HG02571 (cell line): Measurements from ENCODE around the gene DUSP28.

Experiments
- ATAC-seq: cut with Tn5 transposase; IDR thresholded peaks from one replicate; pipeline ENCODE4 v1.9.1; 2021; ENCODE audit warnings: mild to moderate bottlenecking, moderate library complexity; ENCODE audit not compliant: unreplicated experiment

Gene DUSP28

DNA sequence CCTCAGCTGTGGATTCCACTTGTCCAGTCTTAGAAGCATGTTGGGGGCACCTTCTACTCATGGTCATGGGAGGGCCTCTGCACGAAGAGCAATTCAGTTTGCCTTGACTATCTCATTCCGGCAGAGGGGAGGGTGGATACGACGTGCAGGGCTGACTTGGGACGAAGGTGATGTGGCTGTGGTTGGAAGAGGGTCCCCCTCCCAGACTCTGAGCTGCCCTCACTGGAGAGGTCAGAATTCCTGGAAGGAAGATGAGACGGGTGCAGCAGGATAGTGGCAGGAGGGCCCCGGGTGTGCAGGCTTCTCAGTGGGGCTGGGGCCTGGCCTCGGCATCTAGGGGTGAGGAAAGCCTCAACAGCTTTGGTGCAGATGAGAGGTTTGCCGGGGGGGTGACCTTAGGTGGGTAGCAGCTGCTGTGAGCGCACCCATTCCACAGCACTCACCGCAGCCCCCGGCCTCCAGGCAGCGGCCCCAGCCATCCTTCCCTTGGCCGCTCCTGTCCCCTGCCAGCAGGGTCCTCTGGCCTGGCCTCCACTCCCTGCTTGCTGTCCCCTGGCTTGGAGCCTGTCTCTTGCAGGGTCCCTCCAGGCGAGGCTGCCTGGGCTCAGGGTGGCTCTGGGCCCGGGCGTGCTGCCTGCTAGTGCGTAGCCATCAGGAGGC is 11.3 kb downstream of the DUSP28 start:
- no peak for ATAC-seq

DNA sequence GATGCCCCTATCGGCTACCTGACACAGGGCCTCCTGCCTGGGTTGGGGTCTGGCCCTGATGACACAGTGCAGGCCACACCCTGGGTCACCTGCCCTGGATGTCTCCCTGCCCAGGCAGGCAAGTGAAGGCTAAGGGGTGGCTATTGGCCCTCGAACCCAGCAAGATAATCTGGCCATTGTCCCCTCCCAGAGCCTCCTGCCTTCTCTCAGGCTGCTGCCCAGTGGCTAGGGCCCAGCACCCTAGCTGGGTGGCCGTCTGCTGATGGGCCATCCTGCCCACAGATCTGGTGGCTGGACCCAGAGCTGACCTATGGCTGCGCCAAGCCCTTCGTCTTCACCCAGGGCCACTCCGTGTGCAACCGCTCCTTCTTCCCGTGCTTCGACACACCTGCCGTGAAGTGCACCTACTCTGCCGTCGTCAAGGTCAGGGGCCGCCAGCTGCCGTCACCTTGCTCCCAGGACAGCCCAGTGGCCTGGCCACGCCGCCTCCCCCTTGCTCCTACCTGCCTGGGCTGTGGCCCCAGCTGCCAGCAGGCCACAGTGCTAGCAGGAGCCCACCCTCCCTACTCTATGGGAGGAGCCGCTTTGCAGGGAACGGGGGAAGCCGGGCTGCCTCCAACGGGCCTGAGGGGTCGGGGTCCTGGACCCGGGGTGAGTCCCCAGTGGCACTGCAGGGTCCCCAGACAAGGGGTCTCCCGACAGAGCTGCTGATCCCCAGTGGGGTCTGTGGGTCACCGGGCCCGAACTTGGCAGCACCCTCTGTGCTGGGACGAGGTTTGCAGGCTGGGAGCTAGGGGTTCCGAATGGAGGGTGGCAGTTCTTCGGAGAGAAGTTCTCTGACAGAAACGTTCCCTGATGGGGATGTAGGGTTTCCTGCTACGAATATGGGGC is 12.2 kb downstream of the DUSP28 start:
- no peak for ATAC-seq

DNA sequence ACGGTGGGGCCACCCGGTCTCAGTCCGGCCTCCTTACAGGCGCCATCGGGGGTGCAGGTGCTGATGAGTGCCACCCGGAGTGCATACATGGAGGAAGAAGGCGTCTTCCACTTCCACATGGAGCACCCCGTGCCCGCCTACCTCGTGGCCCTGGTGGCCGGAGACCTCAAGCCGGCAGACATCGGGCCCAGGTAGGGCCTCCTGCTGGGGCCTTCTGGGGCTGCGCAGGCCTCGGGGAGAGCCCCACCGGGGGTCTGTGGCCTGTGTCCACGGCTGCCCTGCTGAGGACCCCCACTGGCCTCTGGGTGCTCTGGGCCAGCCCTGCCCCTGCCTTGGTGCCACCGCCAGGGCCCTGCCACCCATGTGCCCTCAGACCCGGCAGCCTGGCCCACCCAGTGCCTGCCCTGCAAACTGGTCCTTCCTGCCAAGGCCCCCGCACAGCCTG is 12.9 kb downstream of the DUSP28 start:
- no peak for ATAC-seq

DNA sequence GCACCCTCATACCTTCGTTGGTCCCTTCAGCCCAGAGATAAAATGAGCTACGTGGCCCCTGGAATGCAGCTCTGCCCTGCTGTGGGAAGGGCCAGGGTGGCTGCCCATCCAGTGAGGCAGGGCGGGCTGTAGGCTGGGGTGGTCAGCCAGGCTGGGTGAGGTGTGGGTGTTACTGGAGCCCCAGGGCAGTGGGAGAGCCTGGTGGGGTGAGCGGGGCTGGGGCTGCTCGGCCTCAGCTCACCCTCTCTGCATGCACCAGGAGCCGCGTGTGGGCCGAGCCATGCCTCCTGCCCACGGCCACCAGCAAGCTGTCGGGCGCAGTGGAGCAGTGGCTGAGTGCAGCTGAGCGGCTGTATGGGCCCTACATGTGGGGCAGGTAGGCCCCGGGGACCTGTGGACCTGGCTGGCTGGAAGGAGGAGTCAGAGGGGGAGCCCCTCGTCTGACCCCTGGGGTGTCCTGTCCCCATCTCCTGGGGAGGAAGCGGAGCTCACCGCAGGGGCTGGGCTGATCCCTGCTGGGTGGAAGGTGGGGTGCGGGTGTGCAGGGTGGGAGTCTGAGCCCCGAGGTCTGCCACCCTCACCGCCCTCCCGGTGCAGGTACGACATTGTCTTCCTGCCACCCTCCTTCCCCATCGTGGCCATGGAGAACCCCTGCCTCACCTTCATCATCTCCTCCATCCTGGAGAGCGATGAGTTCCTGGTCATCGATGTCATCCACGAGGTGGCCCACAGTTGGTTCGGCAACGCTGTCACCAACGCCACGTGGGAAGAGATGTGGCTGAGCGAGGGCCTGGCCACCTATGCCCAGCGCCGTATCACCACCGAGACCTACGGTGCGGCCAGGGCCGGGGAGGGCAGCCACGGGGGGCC is 13.6 kb downstream of the DUSP28 start:
- ATAC-seq = no peak

DNA sequence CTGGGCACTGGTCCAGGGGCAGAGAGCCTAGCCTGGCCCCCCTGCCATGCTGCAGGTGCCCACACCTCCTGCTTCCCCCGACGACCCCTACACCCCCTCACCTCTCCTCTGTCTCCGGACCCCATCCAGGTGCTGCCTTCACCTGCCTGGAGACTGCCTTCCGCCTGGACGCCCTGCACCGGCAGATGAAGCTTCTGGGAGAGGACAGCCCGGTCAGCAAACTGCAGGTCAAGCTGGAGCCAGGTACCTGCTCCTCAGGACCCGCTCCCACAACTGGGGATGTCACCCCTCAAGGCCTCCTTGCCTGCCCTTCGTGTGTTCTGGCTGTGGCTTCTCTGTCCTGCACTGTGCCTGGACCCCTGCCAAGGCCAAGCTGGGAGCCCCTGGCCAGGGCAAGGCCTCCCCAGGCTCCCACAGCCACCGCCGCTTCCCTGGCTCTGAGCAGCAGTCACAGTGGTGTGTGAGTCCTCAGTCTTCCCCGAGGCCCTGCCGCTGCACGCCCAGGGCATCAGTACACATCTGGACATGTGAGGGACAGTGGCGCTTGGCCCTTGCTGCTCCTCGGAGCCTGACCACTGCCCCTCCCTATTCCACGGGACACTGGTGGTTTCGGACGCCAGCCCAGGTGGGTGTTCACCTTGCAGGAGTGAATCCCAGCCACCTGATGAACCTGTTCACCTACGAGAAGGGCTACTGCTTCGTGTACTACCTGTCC is 14.4 kb downstream of the DUSP28 start:
- no peak for ATAC-seq

DNA sequence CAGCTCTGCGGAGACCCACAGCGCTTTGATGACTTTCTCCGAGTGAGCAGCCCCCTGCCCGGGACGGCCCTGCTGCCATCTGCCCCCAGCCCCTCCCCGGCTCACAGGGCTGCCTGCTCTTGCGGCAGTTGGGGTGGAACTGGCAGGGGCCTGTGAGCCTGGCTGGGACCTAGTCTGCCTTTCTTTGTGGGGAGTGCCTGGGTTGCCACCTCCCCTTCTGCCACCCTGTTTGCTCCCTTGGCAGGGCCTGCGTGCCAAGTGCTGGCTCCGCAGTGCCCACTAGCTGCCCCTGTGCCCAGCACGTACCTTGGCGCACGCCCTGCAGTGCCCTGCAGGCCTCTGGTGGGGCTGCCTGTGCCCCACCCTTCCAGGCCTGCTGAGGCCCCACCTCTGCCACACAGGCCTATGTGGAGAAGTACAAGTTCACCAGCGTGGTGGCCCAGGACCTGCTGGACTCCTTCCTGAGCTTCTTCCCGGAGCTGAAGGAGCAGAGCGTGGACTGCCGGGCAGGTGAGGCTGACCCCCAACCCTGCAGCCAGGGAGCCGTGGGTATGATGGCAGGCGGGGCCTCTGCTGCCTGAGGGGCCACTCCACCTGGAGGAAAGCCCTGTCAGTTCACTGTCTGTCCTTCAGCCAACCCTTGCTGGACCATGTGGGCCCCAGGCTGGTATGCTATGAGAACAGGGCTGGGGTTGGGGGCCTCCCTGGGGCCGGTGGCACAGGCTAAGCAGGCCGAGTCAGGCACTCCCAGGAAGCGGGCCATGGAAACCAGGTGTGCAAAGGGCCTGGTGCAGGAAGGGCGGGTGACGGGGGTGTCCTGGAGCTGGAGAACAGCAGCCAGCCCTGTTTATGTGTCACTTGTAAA is 15.2 kb downstream of the DUSP28 start:
- ATAC-seq = no peak

DNA sequence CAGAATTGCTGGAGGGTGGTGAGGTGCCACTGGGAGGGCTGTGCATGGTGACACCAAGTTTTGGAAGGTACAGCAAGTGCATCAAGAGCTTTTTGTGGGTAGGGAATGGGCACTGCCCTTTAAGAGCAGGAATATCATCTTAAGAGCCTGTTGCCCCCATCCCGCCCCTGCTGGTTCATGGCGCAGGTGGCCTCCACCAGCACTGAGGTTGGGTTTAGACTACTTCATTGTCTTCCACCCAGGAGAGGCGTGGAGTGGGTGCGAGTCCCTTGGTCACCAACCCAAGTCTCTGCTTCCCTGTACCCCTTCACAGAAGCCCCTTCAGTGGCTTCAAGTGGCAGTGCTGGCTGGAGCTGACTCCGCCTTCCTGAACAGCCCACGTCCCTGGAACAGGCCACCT is 15.9 kb downstream of the DUSP28 start:
- ATAC-seq = no peak

DNA sequence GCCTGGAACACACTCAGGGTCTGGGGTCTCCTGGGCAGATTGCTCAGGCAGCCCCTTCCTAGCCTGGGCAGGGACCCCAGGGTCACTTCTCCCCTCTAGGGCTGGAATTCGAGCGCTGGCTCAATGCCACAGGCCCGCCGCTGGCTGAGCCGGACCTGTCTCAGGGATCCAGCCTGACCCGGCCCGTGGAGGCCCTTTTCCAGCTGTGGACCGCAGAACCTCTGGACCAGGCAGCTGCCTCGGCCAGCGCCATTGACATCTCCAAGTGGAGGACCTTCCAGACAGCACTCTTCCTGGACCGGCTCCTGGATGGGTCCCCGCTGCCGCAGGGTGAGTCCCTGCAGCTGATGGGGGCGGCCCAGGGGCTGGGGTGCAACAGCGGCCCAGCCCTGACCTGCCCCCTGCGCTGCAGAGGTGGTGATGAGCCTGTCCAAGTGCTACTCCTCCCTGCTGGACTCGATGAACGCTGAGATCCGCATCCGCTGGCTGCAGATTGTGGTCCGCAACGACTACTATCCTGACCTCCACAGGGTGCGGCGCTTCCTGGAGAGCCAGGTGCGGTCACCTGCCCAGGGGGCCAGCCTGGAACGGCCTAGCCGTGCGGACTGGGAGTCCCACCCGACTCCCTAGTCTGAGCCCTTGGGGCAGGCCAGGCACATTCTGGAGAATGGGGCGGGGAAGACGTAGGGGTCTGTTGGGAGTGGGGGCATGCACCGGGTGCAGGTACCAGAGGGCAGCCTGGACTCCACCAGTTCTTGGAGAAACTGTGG is 16.5 kb downstream of the DUSP28 start:
- ATAC-seq = no peak

DNA sequence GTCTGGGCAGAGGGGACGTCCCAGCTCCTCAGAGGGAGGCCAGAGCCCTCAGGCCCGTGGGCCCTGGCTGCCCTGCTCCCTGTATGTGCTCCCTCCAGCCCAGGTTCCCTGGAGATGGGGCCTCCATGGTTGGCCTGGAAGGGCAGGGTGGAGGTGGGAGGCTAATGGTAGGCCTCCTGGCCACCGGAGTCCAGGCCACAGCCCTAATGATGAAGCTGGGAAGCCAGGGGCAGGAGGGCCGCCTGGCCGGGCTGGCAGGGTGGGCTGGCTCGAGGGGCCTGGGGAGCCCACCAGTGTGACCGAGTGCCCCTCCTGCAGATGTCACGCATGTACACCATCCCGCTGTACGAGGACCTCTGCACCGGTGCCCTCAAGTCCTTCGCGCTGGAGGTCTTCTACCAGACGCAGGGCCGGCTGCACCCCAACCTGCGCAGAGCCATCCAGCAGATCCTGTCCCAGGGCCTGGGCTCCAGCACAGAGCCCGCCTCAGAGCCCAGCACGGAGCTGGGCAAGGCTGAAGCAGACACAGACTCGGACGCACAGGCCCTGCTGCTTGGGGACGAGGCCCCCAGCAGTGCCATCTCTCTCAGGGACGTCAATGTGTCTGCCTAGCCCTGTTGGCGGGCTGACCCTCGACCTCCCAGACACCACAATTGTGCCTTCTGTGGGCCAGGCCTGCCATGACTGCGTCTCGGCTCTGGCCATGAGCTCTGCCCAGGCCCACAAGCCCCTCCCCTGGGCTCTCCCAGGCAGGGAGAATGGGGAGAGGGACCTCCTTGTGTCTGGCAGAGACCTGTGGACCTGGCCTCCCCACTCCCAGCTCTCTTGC is 17.3 kb downstream of the DUSP28 start:
- no peak for ATAC-seq

DNA sequence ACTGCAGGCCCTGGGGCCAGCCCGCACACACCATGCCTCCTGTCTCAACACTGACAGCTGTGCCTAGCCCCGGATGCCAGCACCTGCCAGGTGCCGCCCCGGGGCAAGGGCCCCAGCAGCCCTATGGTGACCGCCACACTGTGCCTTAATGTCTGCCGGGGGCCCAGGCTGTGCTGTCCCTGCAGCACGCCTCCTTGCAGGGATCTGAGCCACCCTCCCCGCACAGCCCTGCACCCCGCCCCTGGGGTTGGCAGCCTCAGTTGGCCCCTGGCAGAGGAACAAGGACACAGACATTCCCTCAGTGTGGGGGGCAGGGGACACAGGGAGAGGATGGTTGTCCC is 17.9 kb downstream of the DUSP28 start:
- no peak for ATAC-seq

DNA sequence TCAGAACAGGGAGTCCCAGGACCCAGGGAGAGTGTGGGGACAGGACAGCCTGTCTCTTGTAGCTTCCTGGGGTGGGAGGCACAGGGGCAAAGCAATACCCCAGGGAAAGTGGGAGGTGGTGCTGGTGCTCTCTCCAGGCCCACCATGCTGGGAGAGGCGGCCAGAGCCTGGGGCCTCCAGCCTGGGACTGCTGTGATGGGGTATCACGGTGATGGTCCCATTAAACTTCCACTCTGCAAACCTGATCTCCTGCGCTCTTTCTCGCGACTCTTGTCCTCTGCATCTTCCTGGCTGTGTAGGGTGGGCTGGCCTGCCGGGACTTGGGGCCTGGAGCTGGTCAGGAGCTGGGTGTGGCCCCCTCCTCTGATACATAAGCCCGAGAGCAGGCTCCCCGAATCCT is 18.3 kb downstream of the DUSP28 start:
- ATAC-seq = no peak

DNA sequence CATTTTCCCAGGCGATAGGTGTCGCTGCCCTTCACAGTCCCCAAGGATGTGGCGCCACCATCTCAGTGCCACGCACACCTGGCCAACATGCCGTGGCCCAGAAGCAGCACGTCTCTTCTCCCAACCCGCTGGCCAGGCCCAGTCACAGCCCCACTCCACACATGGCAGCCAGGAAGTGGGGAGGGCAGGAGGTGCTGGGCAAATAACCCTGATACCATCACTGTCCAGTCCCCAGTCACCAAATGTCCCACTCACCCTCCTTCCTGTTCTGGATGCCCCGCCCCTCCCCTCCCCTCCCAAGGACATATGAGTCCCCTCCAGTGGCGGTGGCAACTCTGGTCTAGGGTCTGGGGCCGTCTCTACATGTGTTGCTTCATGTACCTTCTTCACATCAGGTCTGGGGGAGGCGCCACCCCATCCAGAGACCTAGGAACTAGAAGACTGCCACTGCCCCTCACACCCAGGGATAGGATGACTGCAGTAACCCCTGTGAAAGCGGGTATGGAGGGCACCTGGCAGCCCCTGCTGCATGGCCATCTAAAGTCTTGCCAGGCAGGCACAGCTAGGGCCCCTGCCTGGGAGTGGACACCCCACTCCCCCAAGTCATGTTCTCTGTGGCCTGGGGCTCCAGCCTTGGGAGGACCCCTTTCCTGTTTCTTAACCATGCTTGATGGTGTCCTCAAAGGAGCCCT is 19.1 kb downstream of the DUSP28 start:
- no peak for ATAC-seq

DNA sequence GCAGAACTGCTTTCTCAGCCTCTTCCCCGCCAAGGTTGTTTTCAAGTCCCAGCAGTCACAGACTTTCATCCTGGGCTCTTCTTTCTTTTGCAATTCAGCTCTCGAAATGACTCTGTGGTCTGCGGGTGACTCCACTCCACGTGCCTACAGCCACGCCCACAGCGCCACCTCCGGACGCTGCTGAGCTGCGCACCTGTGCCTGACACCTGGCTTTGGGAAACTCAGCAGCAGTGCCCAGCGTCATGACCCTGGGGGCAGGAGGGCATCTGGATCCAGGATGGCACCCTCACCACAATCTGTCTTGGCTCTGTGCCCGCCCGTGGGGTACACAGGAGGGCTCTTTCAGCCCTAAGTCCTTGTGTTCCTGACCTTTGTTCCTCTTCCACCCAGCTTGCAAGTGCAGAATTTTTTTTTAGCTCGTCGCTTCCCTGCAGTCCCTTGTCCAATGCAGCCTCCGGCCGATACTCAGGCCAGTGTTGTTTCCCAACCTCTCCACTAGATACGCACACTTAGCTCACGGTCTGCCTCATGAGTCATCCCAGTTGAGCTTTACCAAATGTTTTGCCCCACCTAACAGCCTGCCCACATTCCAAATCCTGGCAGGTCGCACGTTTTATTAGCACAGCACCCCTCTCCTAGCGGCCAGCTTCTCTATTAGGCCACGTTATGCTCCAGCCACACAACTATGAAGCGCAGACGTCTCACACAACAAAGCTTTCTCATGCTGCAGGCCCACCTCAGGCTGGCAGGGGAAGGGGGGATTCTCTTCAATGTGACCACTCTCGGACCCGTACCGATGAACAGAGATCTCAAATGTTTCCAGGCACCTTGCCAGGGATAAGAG is 19.8 kb downstream of the DUSP28 start:
- ATAC-seq = peak; percentile 34

DNA sequence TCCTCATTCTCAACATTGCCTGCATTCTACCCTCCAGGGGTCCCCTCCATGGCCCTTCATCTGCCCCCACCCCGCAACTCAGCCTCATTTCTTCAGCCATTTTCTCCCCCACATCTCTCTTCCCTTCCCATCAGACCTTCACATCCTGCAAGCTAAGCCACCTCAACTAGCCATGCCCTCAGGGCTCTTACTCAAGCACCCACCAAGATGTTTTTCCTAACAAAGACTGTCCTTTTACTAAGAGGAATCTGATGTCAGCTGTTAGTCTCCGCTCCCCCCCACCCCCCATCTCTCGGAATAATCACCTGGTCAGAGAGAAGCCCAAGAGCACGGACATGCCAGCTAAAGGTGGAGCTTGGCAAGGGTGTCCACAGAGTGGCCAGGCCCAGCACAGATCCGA is 21.7 kb downstream of the DUSP28 start:
- ATAC-seq = no peak

DNA sequence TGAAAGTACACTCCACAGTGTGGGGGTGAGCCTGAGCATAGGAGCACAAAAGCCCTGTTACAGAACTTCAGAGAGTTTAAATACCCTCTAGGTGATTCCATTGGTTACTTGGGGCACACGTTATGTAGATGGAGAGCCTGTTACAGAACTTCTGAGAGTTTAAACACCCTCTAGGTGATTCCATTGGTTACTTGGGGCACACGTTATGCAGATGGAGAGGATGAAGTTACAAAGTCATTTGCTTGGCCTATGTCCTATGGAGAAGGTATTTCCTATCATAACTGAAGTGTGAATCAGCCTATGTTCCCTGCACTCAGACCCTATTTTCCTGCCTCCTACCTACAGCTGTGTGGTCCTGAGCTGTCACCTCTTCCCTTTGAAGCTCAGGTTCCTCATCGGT is 22.6 kb downstream of the DUSP28 start:
- ATAC-seq = no peak

DNA sequence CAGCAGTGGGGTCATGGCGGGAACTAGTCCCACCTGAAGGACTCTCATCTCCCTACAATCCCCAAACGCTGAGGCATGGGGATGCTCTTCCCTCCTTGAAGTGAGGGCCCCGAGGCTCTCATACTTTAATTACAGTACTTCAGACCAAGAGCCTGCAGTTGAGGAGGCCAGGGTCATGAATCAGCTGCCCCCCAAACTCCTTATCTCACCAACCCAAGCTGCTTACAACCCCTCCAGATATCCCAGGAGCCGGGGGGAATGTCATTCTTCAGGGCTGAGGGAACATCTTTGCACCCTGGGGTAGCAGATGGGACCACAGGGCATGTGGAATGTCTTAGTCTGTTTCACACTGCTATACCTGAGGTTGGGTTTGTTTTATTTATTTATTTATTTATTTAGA is 23.6 kb downstream of the DUSP28 start:
- no peak for ATAC-seq

DNA sequence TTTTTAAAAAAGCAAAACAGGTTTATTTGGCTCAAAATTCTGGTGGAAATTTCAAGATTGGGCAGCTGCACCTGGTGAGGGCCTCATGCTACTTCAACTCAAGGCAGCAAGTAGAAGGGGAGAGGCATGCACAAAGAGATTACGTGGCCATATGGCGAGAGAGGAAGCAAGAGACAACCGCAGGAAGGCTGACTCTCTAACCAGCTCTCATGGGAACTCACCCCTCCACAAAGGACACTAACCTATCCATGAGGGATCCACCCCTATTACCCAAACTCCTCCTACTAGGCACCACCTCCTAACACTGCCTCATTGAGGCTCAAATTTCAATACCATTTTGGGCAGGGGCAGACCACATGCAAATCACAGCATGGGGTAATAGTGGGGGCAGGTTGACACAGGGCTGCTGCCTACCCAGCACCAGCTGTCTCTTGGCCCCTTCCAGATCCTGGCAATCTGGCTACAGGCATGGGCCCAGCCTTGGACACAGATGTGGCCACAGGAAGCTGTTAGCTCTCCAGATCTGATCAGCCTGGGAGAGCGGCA is 24.4 kb downstream of the DUSP28 start:
- peak; percentile 63 for ATAC-seq
